ENCODE data around the gene ST8SIA1.
A peak's percentile ranks its signal among the peaks of the same experiment; 100 is the strongest.

The ST8SIA1 gene

GRCh38 chr12:22325218-22325617 is 9.3 kb downstream of the ST8SIA1 start:
- DNase-seq = no peak

- DNase-seq = no peak
Measured at GRCh38 chr12:22322091-22322490, 12.4 kb downstream of the ST8SIA1 start.

GRCh38 chr12:22321638-22322037 is 12.9 kb downstream of the ST8SIA1 start:
- DNase-seq = no peak

GRCh38 chr12:22321018-22321605 is 13.4 kb downstream of the ST8SIA1 start:
- no peak for DNase-seq

- DNase-seq = no peak
Measured at GRCh38 chr12:22318108-22318737, 16.3 kb downstream of the ST8SIA1 start.

- DNase-seq = no peak
Measured at GRCh38 chr12:22313963-22314330, 20.6 kb downstream of the ST8SIA1 start.

- DNase-seq = no peak
Measured at GRCh38 chr12:22313286-22313962, 21.1 kb downstream of the ST8SIA1 start.

- DNase-seq = no peak
Measured at GRCh38 chr12:22312336-22312735, 22.2 kb downstream of the ST8SIA1 start.

- no peak for DNase-seq
Measured at GRCh38 chr12:22310709-22311108, 23.8 kb downstream of the ST8SIA1 start.

- no peak for DNase-seq
Measured at GRCh38 chr12:22310275-22310674, 24.2 kb downstream of the ST8SIA1 start.

GRCh38 chr12:22307811-22308210 is 26.7 kb downstream of the ST8SIA1 start:
- DNase-seq = no peak

- DNase-seq = no peak
Measured at GRCh38 chr12:22306311-22306710, 28.2 kb downstream of the ST8SIA1 start.

- DNase-seq = no peak
Measured at GRCh38 chr12:22304341-22304740, 30.2 kb downstream of the ST8SIA1 start.

- DNase-seq = no peak
Measured at GRCh38 chr12:22299294-22299912, 35.1 kb downstream of the ST8SIA1 start.

- DNase-seq = no peak
Measured at GRCh38 chr12:22289250-22289649, 45.3 kb downstream of the ST8SIA1 start.

- DNase-seq = peak; percentile 61
Measured at GRCh38 chr12:22287776-22288621, 46.5 kb downstream of the ST8SIA1 start.

GRCh38 chr12:22287101-22287500 is 47.4 kb downstream of the ST8SIA1 start:
- no peak for DNase-seq

GRCh38 chr12:22286569-22286968 is 47.9 kb downstream of the ST8SIA1 start:
- no peak for DNase-seq

- no peak for DNase-seq
Measured at GRCh38 chr12:22285846-22286245, 48.7 kb downstream of the ST8SIA1 start.

- no peak for DNase-seq
Measured at GRCh38 chr12:22284871-22285270, 49.6 kb downstream of the ST8SIA1 start.

GRCh38 chr12:22283508-22283907 is 51.0 kb downstream of the ST8SIA1 start:
- DNase-seq = no peak

GRCh38 chr12:22283006-22283506 is 51.5 kb downstream of the ST8SIA1 start:
- no peak for DNase-seq

- no peak for DNase-seq
Measured at GRCh38 chr12:22282283-22282682, 52.2 kb downstream of the ST8SIA1 start.
